Activated CD4-positive, CD25-positive, alpha-beta regulatory T cell treated with anti-CD3 and anti-CD28 coated beads, Interleukin-2, amount 50 U/mL, for 16 hours (primary cell): Measurements from ENCODE around the gene SCML2.
"Not testable (repeated sequence)": the region's sequence is repeated elsewhere in the genome, so short reads cannot be mapped to it uniquely, and the experiment has no call there.

Source experiments
- DNase-seq: peaks from one replicate; pipeline ENCODE4 v3.0.0-alpha.2; 2020; ENCODE audit warnings: low read depth, low spot score

SCML2 gene

DNA sequence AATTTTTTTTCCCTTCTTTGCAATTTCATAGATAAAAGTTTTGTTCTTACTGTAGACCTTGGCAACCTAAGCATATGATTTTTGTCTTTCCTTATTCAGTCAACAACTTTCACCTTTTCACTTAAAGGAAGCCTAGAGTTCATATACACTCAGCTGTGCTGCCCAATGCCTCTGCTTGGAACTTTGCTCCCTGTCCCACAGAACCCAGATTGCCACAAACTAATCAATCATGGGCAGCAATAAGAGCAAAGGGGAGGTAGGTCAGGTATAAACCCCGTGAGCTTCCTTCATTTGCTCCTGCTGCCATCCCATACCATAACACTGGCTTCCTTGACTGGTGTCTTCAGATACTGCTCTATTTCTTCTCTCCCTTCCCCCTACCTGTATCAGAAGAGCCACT is 82.8 kb downstream of the SCML2 start:
- DNase-seq, result no peak

DNA sequence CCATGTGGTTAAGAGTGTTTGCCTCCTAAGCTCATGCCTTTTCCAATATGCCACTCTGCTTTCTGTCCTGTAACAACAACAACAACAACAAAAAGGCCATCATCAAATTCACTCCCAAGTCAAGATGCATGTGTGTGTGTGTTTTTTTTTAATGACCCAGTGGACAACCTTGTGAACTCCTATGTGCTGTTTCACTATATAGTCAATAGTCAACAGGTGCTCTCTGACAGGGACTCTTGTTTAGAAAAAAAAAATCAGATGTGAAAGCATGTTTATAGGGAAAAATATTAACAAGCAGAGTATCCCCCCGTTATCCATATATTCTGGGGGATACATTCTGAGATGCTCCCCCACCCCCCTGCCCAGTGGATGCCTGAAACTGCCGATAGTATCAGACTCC is 83.2 kb downstream of the SCML2 start:
- DNase-seq, result no peak

DNA sequence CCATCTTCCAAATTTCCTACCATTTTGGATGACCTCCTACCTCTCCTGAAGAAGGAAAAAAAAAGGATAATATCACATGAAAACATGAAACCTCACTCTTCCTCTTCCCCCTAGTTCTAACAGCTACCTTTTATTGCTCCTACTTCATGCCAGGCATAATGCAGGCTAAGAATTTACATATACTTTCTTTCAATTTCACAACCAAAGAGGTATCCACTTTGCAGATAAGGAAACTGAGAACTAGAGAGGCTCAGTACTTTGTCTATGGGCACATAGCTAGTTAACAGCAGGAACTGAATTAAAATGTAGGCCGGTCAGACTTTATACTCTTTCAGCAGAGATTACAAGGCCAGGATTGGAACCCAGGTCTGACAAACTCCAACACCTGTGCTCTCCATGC is 99.4 kb downstream of the SCML2 start:
- no peak for DNase-seq

DNA sequence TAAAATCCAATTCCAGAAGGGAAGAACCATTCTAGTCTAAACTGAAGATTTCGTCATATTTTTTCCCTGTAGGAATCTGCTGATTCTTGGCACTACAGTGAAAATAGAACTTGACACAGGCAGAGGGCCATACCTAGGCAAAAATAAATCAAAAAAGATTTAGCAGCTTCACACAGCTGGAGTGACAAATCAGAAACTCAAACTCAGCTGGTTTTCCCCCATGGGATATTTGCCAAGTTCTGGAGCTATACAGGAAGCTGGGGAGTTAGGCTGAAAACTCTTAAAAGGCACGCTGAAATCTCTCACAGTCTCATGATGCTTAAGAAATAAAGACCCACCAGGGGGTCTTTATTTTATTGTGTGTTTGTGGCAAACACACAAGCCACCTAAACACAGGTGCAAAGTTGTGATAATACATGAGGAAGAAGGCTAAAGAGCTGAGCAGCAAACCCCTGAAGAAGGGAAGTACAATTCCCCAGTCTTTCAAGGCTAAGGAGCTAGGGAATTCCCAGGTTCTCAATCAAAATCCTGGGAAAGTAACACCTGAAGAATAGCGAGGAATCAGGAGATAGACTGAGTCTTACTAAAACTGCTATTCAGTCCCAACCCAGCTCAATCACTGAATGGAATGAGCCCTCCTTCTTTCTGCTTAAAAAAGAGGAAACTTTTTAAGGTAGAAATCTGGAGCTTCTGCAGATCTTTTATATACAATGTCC is 101.7 kb downstream of the SCML2 start:
- no peak for DNase-seq

DNA sequence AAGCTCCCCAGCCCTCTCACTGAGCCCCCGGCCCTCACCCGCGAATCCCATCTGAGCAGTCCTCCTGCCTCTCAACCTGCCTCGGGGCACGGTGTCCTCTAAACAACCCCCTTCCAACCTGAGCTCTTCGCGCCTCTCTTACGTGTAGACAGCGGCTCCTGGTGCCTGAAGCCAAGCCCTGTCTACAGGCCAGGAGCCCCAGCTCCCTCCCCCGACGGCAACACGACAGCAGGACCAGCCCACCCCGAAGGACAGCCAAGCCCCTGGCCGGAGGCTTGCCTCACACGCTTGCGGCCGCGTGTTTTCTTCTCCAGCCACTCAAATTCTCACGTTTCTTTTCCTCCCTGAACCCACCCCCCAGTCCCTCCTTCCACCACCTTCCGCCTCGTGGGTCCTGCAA is 124.8 kb downstream of the SCML2 start:
- not testable (repeated sequence) for DNase-seq

DNA sequence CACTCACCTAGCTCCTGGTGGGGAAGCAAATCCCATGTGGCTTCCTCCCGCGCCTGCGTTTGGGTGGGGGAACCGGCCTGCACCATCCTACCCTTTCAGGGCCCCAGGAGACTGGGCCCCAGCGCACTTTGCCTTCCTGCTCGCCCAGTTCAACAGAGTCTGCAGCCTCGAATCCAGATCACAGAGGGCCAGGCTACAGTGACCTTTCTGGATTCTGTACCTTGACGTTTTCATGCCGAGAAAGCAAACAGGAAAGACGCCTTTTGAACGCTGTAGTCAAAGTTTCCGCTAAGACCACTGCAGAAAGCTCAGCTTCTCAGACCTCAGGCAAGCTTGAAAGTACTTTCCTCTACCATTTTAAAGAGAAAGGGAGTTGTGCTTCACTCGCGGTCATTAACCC is 126.4 kb downstream of the SCML2 start:
- DNase-seq, result no peak

DNA sequence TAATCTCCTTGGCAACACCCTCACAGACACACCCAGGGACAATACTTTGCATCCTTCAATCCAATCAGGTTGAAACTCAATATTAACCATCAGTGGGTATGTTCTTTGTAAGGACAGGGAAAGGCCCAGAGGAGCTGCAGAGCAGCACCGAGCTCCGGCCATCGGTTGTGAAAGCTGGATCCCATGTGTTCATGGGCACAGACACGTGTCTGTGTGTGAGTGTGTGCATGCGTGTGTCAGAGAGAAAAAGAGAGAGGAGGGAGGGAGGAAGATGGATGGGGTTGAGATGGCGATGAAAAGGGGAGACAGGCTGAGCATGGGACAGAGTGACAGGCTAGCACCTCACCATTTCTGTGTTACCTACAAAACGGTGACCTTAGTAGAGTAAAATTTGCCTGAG is 127.0 kb downstream of the SCML2 start:
- DNase-seq, result no peak

DNA sequence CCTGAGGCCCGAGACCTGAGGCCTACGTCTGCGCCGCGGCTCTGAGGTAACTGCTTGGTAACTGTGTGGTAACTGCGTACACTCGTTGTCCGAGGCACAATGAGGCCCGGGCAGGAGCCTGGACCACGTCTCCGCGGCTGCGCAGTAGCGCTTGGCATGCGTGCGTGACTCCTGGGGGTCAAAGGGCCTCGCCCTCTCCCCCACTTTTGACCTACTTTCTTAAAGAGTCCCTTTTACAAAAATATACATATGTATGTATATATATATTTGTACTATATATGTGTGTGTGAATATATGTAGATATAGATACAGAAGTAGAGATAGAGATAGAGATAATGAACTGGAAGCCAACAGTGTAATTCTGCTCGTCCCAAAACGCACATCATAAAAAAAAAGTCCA is 133.7 kb downstream of the SCML2 start, which contains the start of gene BEND2:
BEND2 (minus strand) TSS at position 101 of the 400 bp plus-strand sequence. CDS start 136 bp downstream, outside the sequence.
- DNase-seq, result no peak

DNA sequence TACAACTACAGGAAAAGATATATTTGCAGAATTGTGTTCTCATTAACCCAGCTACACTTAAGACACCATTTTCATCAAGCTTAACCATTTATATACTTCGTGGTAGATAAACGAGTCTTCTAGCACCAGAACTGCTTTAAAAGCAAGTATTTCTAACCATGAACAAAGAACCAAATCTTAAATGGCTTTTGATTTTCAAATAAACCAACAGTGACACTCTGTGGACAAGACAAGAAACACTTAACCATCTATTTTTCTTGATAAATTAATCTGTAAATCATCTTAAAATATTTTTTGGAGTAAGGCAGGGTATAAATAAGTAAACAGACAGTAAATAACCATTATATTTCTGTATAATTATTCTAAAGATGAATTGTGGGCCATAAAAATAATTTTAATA is 144.0 kb downstream of the SCML2 start:
- DNase-seq, result no peak

DNA sequence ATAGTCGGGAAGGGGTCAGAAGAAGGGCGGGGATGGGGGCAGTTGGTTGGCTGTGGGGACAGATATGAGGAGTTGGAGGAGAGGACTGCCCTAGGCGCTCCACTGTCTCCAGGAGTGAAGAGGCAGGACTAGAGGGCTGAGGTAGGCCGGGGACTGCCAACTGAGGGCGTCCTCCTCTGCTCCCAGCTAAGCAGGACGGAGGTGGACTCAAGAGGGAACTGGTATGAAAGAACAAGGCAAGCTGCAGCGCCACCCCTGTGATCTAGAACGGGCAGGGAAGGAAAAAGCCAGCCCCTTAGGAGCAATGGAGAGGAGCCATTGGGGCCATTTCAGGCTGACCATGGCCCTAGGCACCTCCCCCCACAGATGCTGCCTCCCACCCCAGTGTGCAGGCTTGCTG is 147.8 kb downstream of the SCML2 start:
- DNase-seq, result no peak

DNA sequence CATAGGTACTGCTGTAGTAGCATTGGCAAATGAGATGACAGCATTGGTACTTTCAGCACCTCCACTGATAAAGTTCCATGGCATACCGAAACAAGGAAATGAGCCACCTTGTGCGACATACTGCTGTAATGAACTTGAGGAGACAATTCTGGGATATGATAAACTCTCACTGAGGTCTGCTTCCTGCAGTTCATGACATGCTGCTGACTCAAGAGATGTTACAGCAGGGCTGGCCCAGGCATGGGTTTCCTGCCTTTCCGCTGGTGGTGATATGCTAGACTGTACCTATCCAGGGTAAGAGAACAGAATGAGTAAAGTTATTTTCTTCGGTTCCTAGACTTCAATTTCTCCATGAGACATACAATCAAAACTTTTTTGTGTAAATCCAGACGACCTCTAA is 150.9 kb downstream of the SCML2 start:
- DNase-seq, result no peak

DNA sequence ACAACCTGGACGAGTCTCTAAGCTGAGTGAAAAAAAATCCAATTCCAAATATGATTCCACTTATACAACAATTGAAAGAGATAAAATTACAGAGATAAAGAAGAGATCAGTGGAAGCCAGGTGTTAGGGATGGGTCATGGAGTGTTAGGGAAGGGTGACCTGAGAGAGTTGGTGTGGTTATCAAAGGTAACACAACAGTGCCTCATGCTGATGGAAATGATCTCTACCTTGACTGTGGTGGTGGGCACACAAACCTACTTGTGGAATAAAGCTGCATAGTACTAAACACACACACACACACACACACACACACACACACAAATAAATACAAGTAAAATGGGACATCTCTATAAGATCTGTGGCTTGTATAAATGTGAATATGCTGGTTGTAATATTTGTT is 159.8 kb downstream of the SCML2 start:
- DNase-seq, result no peak
